ENCODE measurements around the gene ESR1.
"Not testable (repeated sequence)": the region's sequence is repeated elsewhere in the genome, so short reads cannot be mapped to it uniquely, and the experiment has no call there.

Gene ESR1

GRCh38 chr6:152100183-152100618, 292.7 kb downstream of the ESR1 start:
- DNase-seq = no peak

- DNase-seq = no peak
Observed at GRCh38 chr6:152107973-152108372, 300.5 kb downstream of the ESR1 start.

- DNase-seq = no peak
Observed at GRCh38 chr6:152110886-152111820, 303.7 kb downstream of the ESR1 start.

- DNase-seq = no peak
Observed at GRCh38 chr6:152112491-152113261, 305.2 kb downstream of the ESR1 start.

- DNase-seq = no peak
Observed at GRCh38 chr6:152117156-152118133, 310.0 kb downstream of the ESR1 start.

- DNase-seq = no peak
Observed at GRCh38 chr6:152118224-152118623, 310.7 kb downstream of the ESR1 start.

- DNase-seq = no peak
Observed at GRCh38 chr6:152118678-152119077, 311.2 kb downstream of the ESR1 start.

- DNase-seq = no peak
Observed at GRCh38 chr6:152119831-152120230, 312.3 kb downstream of the ESR1 start.

- DNase-seq = no peak
Observed at GRCh38 chr6:152121910-152122309, 314.4 kb downstream of the ESR1 start.

GRCh38 chr6:152122434-152122833, 315.0 kb downstream of the ESR1 start:
- DNase-seq = no peak

GRCh38 chr6:152123076-152123475, 315.6 kb downstream of the ESR1 start:
- no peak for DNase-seq

- peak in 1 of 2 donors; percentile 44 for DNase-seq
Observed at GRCh38 chr6:152124429-152125074, 317.1 kb downstream of the ESR1 start.

- no peak for DNase-seq
Observed at GRCh38 chr6:152127432-152128165, 320.1 kb downstream of the ESR1 start.

GRCh38 chr6:152129691-152130151, 322.2 kb downstream of the ESR1 start:
- no peak for DNase-seq

- DNase-seq = no peak
Observed at GRCh38 chr6:152130441-152130840, 323.0 kb downstream of the ESR1 start.

GRCh38 chr6:152135755-152136448, 328.4 kb downstream of the ESR1 start:
- DNase-seq = no peak

- no peak for DNase-seq
Observed at GRCh38 chr6:152136449-152136825, 329.0 kb downstream of the ESR1 start.

- DNase-seq = not testable (repeated sequence)
Observed at GRCh38 chr6:152138344-152138743, 330.9 kb downstream of the ESR1 start.

- no peak for DNase-seq
Observed at GRCh38 chr6:152142105-152142504, 334.6 kb downstream of the ESR1 start.

GRCh38 chr6:152143359-152143758, 335.9 kb downstream of the ESR1 start:
- no peak for DNase-seq

GRCh38 chr6:152146385-152146784, 338.9 kb downstream of the ESR1 start:
- no peak for DNase-seq

All from CD4-positive, alpha-beta T cell treated with Interferon alpha-2 for 1 hour (primary cell).